GM12874 (cell line): ENCODE measurements around the gene SIGMAR1.

Experiments used
- CTCF ChIP-seq: IDR thresholded peaks from 2 replicates; pipeline ENCODE4 v1.5.1; 2011; ENCODE audit warnings: low read depth, mild to moderate bottlenecking, control low read depth, low read length, moderate library complexity; ENCODE audit not compliant: insufficient read depth

SIGMAR1 gene

GRCh38 chr9:34675048-34675714 lies 37.6 kb upstream of the SIGMAR1 start:
- TF ChIP-seq CTCF: peak; percentile 81

GRCh38 chr9:34674440-34674839 lies 36.9 kb upstream of the SIGMAR1 start:
- TF ChIP-seq CTCF: no peak

- no peak for TF ChIP-seq CTCF
Observed at GRCh38 chr9:34671307-34671706, 33.7 kb upstream of the SIGMAR1 start.

- TF ChIP-seq CTCF: no peak
Observed at GRCh38 chr9:34669809-34670562, 32.4 kb upstream of the SIGMAR1 start.

- no peak for TF ChIP-seq CTCF
Observed at GRCh38 chr9:34665381-34666250, 28.0 kb upstream of the SIGMAR1 start.

- TF ChIP-seq CTCF: no peak
Observed at GRCh38 chr9:34665067-34665380, 27.4 kb upstream of the SIGMAR1 start.
